ENCODE results near the gene CASP2. TPM values are rescaled to one million over a fixed set of nuclear protein-coding genes. Genes with fewer than 3 reads are reported as not detected.

Gene CASP2
- total RNA-seq, 1 donor from 2014 or later, result 62.2 TPM

DNA sequence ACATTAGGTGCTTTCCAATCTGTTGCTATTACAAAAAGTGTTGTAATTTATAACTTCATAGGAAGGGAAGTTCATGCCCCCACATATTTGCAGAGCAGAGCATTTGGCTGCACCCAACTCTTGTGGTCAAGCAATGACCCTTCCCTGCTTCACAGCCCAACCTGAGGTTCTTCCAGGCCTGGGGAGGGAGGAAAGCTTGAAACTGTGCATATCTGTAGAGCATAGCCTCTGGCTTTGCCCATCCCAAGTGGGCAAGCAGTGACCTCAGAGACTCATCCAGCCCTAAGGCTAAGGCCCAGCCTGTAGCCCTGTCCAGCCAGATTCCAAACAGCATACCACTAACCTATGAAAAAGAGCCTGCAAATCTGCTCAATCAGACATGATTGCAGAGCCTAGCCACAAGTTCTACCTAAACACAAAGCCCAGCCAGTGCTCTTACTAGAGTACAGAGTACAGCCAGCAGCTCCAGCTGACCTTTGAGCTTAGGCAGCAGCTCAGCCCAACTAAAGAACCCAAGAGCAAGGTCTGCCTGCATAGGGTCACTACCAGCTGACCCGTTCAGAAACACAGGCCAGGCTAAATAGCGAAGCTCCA lies 39.3 kb upstream of the CASP2 start:
- CTCF ChIA-PET, result interaction anchor here (0.8 to 2.1 kb wide), 2 partner anchors 8 to 9 kb away, joined by 3 to 13 read pairs; no protein-coding TSS in a partner anchor
- H3K4me3 Mint-ChIP-seq, result no peak overlapping the region
- POLR2A ChIA-PET, result interaction anchor here (1.3 kb wide), 1 partner anchor 234 kb away, joined by 3 read pairs; no protein-coding TSS in a partner anchor
- TF ChIP-seq, protein P1, sequence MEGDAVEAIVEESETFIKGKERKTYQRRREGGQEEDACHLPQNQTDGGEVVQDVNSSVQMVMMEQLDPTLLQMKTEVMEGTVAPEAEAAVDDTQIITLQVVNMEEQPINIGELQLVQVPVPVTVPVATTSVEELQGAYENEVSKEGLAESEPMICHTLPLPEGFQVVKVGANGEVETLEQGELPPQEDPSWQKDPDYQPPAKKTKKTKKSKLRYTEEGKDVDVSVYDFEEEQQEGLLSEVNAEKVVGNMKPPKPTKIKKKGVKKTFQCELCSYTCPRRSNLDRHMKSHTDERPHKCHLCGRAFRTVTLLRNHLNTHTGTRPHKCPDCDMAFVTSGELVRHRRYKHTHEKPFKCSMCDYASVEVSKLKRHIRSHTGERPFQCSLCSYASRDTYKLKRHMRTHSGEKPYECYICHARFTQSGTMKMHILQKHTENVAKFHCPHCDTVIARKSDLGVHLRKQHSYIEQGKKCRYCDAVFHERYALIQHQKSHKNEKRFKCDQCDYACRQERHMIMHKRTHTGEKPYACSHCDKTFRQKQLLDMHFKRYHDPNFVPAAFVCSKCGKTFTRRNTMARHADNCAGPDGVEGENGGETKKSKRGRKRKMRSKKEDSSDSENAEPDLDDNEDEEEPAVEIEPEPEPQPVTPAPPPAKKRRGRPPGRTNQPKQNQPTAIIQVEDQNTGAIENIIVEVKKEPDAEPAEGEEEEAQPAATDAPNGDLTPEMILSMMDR (IDR thresholded peaks at IDR 0.05), result no peak
- no peaks in the 10 kb centered on the region for H3K27me3 Mint-ChIP-seq
- intact Hi-C loops (cut with micrococcal nuclease), result loop anchor here (10.0 kb wide), 2 partner anchors 256 to 1146 kb away; no protein-coding TSS in a partner anchor
- H3K36me3 Mint-ChIP-seq (ENCODE audit: low read depth), result no peaks in the 10 kb centered on the region
- DNase-seq, result no peak
- peaks cover 7% of the 10 kb centered on the region for H3K9me3 Mint-ChIP-seq
- H3K4me1 Mint-ChIP-seq, result peaks cover 54% of the 10 kb centered on the region
- no peak overlapping the region for H3K27ac Mint-ChIP-seq
- no peak for ATAC-seq (ENCODE audit: low read depth)

DNA sequence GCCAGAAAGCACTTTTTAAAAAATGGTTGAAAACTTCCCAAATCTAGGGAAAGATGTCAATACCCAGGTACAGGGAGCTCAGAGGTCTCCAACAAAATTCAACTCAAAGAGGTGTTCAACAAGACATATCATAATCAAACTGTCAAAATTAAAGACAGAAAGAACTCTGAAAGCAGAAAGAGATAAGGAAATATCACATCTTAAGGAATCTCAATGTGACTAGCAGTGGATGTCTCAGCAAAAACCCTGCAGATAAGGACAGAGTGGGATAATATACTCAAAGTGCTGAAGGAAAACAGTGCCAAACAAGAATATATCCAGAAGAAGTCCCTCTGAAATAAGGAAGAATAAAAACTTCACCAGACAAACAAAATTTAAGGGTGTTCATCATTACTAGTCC lies 38.0 kb upstream of the CASP2 start:
- H3K27me3 Mint-ChIP-seq, result no peaks in the 10 kb centered on the region
- CTCF ChIA-PET, result interaction anchor here (2.1 kb wide), 1 partner anchor 10 kb away, joined by 13 read pairs; no protein-coding TSS in a partner anchor
- H3K4me1 Mint-ChIP-seq, result peaks cover 54% of the 10 kb centered on the region
- TF ChIP-seq, protein P1 (IDR thresholded peaks at IDR 0.05), result no peak
- POLR2A ChIA-PET, result interaction anchor here (1.2 to 1.3 kb wide), 2 partner anchors 13 to 235 kb away, joined by 3 read pairs; partner anchors contain the start of gene GSTK1
- no peak for ATAC-seq (ENCODE audit: low read depth)
- DNase-seq, result no peak
- no peak overlapping the region for H3K4me3 Mint-ChIP-seq
- H3K9me3 Mint-ChIP-seq, result peaks cover 7% of the 10 kb centered on the region
- no peak overlapping the region for H3K27ac Mint-ChIP-seq
- intact Hi-C loops (cut with micrococcal nuclease), result no loop called here
- no peaks in the 10 kb centered on the region for H3K36me3 Mint-ChIP-seq (ENCODE audit: low read depth)

DNA sequence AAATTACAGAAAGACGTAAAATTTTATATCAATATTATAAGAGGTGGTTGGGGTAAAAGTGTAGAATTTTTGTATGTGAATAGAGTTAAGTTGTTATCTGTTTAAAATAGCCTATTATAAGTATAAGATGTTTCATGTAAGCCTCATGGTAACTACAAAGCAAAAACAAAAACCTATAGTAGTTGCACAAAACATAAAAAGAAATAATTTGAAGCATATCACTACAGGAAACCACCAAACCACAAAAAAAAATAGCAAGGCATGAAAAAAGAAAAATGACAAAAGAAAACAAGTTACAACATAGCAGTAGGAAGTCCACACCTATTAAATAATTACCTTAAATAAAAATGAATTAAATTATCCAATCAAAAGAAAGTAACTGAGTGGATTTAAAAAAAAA lies 37.3 kb upstream of the CASP2 start:
- ChIA-PET POLR2A (interaction anchor here (0.5 to 0.6 kb wide), 2 partner anchors 63 to 444 kb away, joined by 3 to 4 read pairs; no protein-coding TSS in a partner anchor), CTCF (interaction anchor here (2.1 kb wide), 1 partner anchor 10 kb away, joined by 13 read pairs; no protein-coding TSS in a partner anchor)
- intact Hi-C loops (cut with micrococcal nuclease), result loop anchor here (1.0 kb wide), 1 partner anchor 12 kb away; the partner anchor contains the start of gene GSTK1
- no peaks in the 10 kb centered on the region for H3K36me3 Mint-ChIP-seq (ENCODE audit: low read depth)
- H3K27ac Mint-ChIP-seq, result peak overlapping the region; percentile 47
- H3K4me3 Mint-ChIP-seq, result no peak overlapping the region
- ATAC-seq (ENCODE audit: low read depth) (no peak), DNase-seq (no peak)
- peaks cover 53% of the 10 kb centered on the region for H3K4me1 Mint-ChIP-seq
- H3K9me3 Mint-ChIP-seq, result peaks cover 7% of the 10 kb centered on the region
- H3K27me3 Mint-ChIP-seq, result no peaks in the 10 kb centered on the region
- TF ChIP-seq, protein P1 (IDR thresholded peaks at IDR 0.05), result no peak

DNA sequence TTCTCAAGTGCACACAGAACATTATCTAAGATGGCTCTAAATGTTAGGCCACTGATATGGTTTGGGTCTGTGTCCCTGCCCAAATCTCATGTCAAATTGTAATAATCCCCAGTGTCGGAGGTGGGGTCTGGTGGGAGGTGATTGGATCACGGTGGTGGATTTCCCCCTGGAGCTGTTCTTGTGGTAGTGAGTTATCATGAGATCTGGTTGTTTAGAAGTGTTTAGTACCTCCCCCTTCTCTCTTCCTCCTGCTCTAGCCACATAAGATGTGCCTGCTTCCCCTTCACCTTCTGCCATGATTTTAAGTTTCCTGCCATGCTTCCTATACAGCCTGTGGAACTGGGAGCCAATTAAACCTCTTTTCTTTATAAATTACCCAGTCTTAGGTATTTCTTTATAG lies 36.1 kb upstream of the CASP2 start:
- intact Hi-C loops (cut with micrococcal nuclease), result no loop called here
- H3K27me3 Mint-ChIP-seq, result no peaks in the 10 kb centered on the region
- H3K4me3 Mint-ChIP-seq, result no peak overlapping the region
- H3K36me3 Mint-ChIP-seq (ENCODE audit: low read depth), result no peaks in the 10 kb centered on the region
- peak overlapping the region; percentile 53 for H3K27ac Mint-ChIP-seq
- ATAC-seq (ENCODE audit: low read depth), result no peak
- ChIA-PET POLR2A (no interaction called here), CTCF (interaction anchor here (1.2 kb wide), 1 partner anchor 12 kb away, joined by 5 read pairs; no protein-coding TSS in a partner anchor)
- peaks cover 7% of the 10 kb centered on the region for H3K9me3 Mint-ChIP-seq
- TF ChIP-seq, protein P1 (IDR thresholded peaks at IDR 0.05), result no peak
- DNase-seq, result no peak
- peaks cover 50% of the 10 kb centered on the region for H3K4me1 Mint-ChIP-seq

DNA sequence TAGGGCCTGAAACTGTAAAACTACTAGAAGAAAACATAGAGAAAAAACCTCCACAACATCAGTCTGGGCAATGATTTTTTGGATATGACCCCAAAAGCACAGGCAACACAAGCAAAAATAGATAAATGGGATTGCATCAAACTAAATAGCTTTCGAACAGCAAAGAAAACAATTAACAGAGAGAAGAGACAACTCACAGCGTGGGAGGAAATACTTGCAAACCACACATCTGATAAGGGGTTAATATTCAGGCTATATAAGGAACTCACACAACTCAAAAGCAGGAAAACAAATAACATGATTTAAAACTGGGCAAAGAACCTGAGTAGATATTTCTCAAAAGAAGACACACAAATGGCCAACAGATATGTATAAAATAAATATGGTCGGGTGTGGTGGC lies 32.6 kb upstream of the CASP2 start:
- ChIA-PET POLR2A (no interaction called here), CTCF (interaction anchor here (0.8 to 3.6 kb wide), 4 partner anchors 11 to 160 kb away, joined by 3 to 19 read pairs (median 4); no protein-coding TSS in a partner anchor)
- H3K4me3 Mint-ChIP-seq, result no peak overlapping the region
- DNase-seq (no peak), ATAC-seq (ENCODE audit: low read depth) (no peak)
- intact Hi-C loops (cut with micrococcal nuclease), result loop anchor here (5.0 kb wide), 1 partner anchor 448 kb away; no protein-coding TSS in a partner anchor
- H3K27ac Mint-ChIP-seq, result peak overlapping the region; percentile 67
- TF ChIP-seq, protein P1 (IDR thresholded peaks at IDR 0.05), result no peak
- no peaks in the 10 kb centered on the region for H3K27me3 Mint-ChIP-seq
- H3K4me1 Mint-ChIP-seq, result peaks cover 59% of the 10 kb centered on the region
- H3K9me3 Mint-ChIP-seq, result peaks cover 7% of the 10 kb centered on the region
- no peaks in the 10 kb centered on the region for H3K36me3 Mint-ChIP-seq (ENCODE audit: low read depth)
